A549 (cell line): ENCODE results near the gene REN. TPM values are rescaled to one million over a fixed set of nuclear protein-coding genes. Genes with fewer than 3 reads are reported as not detected.

Experiments
- ATAC-seq, 2 experiments: fragments of 200-7000 bp in 1 of 2; fragments of >200 bp in 1 of 2; cut with Nextera tagmentation in 1 of 2; cut with Tn5 transposase in 1 of 2; 3 replicates each; pipeline versions ENCODE4 v1.8.0 to v1.9.1; 2018 to 2020; ENCODE audit warnings: mild to moderate bottlenecking in 1 of 2, moderate library complexity in 1 of 2
- CTCF ChIA-PET: fragments of 300-600 bp; sonication (Branson Sonifier 250); formaldehyde crosslinking; extraction: SDS; loops from one replicate; lab custom pipeline; 2021; ENCODE audit warnings: antibody characterized with exemption, inconsistent platforms; lab: Yijun Ruan, JAX
- POLR2A ChIA-PET: fragments of 350-600 bp; formaldehyde crosslinking; extraction: SDS; loops from one replicate; lab custom pipeline; 2021; ENCODE audit warnings: antibody characterized with exemption, inconsistent platforms; lab: Yijun Ruan, JAX
- DNase-seq, 2 experiments: peaks; one replicate each; pipeline versions ENCODE4 v3.0.0 to v3.0.0-alpha.2; 2011 to 2016; ENCODE audit warnings: low read depth in 1 of 2, low spot score in 1 of 2
- FAIRE-seq: peaks from 2 replicates; lab custom pipeline; 2011; peaks lifted over from hg19 to GRCh38; lab: Jason Lieb, UNC
- H3K27ac ChIP-seq, 2 experiments: fragments of >200 bp; sonication (Bioruptor Twin); formaldehyde crosslinking; 3 replicates each; pipeline ENCODE4 v1.5.1; 2016 to 2017
- H3K4me1 ChIP-seq: fragments of >200 bp; sonication (Bioruptor Twin); formaldehyde crosslinking; 3 replicates; pipeline ENCODE4 v1.6.1; 2016
- H3K4me2 ChIP-seq: fragments of >200 bp; sonication (Bioruptor Twin); formaldehyde crosslinking; 3 replicates; pipeline ENCODE4 v1.6.1; 2016
- H3K4me3 ChIP-seq: fragments of >200 bp; sonication (Bioruptor Twin); formaldehyde crosslinking; 3 replicates; pipeline ENCODE4 v1.5.1; 2016
- H3K9me3 ChIP-seq: fragments of >200 bp; sonication (Bioruptor Twin); formaldehyde crosslinking; 3 replicates; pipeline ENCODE4 v1.6.1; 2016
- BHLHE40 ChIP-seq: IDR thresholded peaks from 2 replicates; pipeline ENCODE4 v1.6.1; 2012; ENCODE audit warnings: low read depth, low read length, inconsistent platforms
- CHD4 ChIP-seq: fragments of 200-600 bp; sonication (generic); IDR thresholded peaks from 2 replicates; pipeline ENCODE4 v1.6.1; 2016; ENCODE audit warnings: antibody characterized with exemption, mild to moderate bottlenecking, borderline replicate concordance
- CTCF ChIP-seq: fragments of >200 bp; sonication (Bioruptor Twin); formaldehyde crosslinking; IDR thresholded peaks from 3 replicates; pipeline ENCODE4 v1.5.1; 2016
- EHF ChIP-seq: fragments of 250-450 bp; sonication (Bioruptor Pico); IDR thresholded peaks from 2 replicates; pipeline ENCODE4 v1.5.0; 2020; ENCODE audit warnings: mild to moderate bottlenecking
- ELK1 ChIP-seq: fragments of 150-350 bp; IDR thresholded peaks from 2 replicates; pipeline ENCODE4 v1.6.1; 2014; ENCODE audit warnings: low read depth, mild to moderate bottlenecking, low read length
- EP300 ChIP-seq, 2 experiments: fragments of >200 bp; sonication (Bioruptor Twin); formaldehyde crosslinking; IDR thresholded peaks; 2 replicates in 1 of 2; 3 replicates in 1 of 2; pipeline ENCODE4 v1.6.1; 2016 to 2017
- ESRRA ChIP-seq: fragments of 150-350 bp; IDR thresholded peaks from 2 replicates; pipeline ENCODE4 v1.6.1; 2014; ENCODE audit warnings: mild to moderate bottlenecking, low read length, borderline replicate concordance
- FOSL2 ChIP-seq, 2 experiments: fragments of 450-650 bp in 1 of 2; fragments of >200 bp in 1 of 2; sonication (Bioruptor Twin) in 1 of 2; formaldehyde crosslinking; IDR thresholded peaks; 2 replicates each; pipeline versions ENCODE4 v1.5.0 to v1.6.1; 2016 to 2020; ENCODE audit warnings: mild to moderate bottlenecking in 1 of 2, moderate library complexity in 1 of 2
- HDAC2 ChIP-seq: fragments of 200-600 bp; sonication (generic); IDR thresholded peaks from 2 replicates; pipeline ENCODE4 v1.6.1; 2016
- JUN ChIP-seq, 2 experiments: fragments of >200 bp; sonication (Bioruptor Twin); formaldehyde crosslinking; IDR thresholded peaks; 2 replicates in 1 of 2; 3 replicates in 1 of 2; pipeline ENCODE4 v1.6.1; 2016 to 2017
- JUNB ChIP-seq: fragments of >200 bp; sonication (Bioruptor Twin); formaldehyde crosslinking; IDR thresholded peaks from 2 replicates; pipeline ENCODE4 v1.6.1; 2016
- KDM5A ChIP-seq: fragments of 200-600 bp; sonication (generic); IDR thresholded peaks from 2 replicates; pipeline ENCODE4 v1.6.1; 2016; ENCODE audit warnings: antibody characterized with exemption, mild to moderate bottlenecking
- MYC ChIP-seq: IDR thresholded peaks from 2 replicates; pipeline ENCODE4 v1.6.1; 2012; ENCODE audit warnings: mild to moderate bottlenecking, inconsistent platforms, low read length, improper control_type of control experiment, borderline replicate concordance
- NR3C1 ChIP-seq: fragments of >200 bp; sonication (Bioruptor Twin); formaldehyde crosslinking; IDR thresholded peaks from 3 replicates; pipeline ENCODE4 v1.6.1; 2017
- PBX3 ChIP-seq: IDR thresholded peaks from 2 replicates; pipeline ENCODE4 v1.6.1; 2012
- POLR2A ChIP-seq: IDR thresholded peaks from 2 replicates; pipeline ENCODE4 v1.6.1; 2012; ENCODE audit warnings: mild to moderate bottlenecking, low read length
- POLR2AphosphoS2 ChIP-seq: conservative IDR thresholded peaks from 2 replicates; pipeline ENCODE4 v1.6.1; 2012; ENCODE audit warnings: low read length, improper control_type of control experiment, inconsistent platforms
- RAD21 ChIP-seq, 2 experiments: fragments of >200 bp in 1 of 2; sonication (Bioruptor Twin) in 1 of 2; formaldehyde crosslinking in 1 of 2; IDR thresholded peaks in 1 of 2; conservative IDR thresholded peaks in 1 of 2; 2 replicates in 1 of 2; 3 replicates in 1 of 2; pipeline ENCODE4 v1.6.1; 2012 to 2018; ENCODE audit warnings: inconsistent platforms in 1 of 2
- RARB ChIP-seq: fragments of 250-450 bp; sonication (Bioruptor Pico); IDR thresholded peaks from 2 replicates; pipeline ENCODE4 v1.8.0; 2021; ENCODE audit warnings: mild to moderate bottlenecking, moderate library complexity
- RCOR1 ChIP-seq: fragments of 150-350 bp; IDR thresholded peaks from 2 replicates; pipeline ENCODE4 v1.6.1; 2014; ENCODE audit warnings: antibody characterized with exemption, low read length, low read depth
- RFX5 ChIP-seq: fragments of 450-650 bp; IDR thresholded peaks from 2 replicates; pipeline ENCODE4 v1.7.1; 2014; ENCODE audit warnings: antibody characterized with exemption, mild to moderate bottlenecking, moderate library complexity
- RNF2 ChIP-seq: fragments of 200-600 bp; sonication (generic); IDR thresholded peaks from 2 replicates; pipeline ENCODE4 v1.6.1; 2016; ENCODE audit warnings: low read depth, mild to moderate bottlenecking, antibody characterized with exemption, moderate library complexity, borderline replicate concordance
- SREBF2 ChIP-seq: fragments of 450-650 bp; IDR thresholded peaks from 2 replicates; pipeline ENCODE4 v1.6.1; 2014; ENCODE audit warnings: mild to moderate bottlenecking, moderate library complexity
- WGBS: methylation state at CpG from one replicate; pipeline ENCODE4 v1.1.6; 2017; ENCODE audit errors: missing lambda C conversion rate; 5-methylcytosine and 5-hydroxymethylcytosine counted together
- polyA plus RNA-seq, 4 experiments: library from polyadenylated mRNA; depleted of rRNA in 3 of 4; stranded (reverse); fragments of >200 nt; fragmentation: RNase III in 1 of 4; extraction: RNeasy Plus Mini Kit Qiagen cat#74134 plus additional on column Dnase treatment in 1 of 4; gene quantifications; 2 replicates in 3 of 4; 3 replicates in 1 of 4; pipeline ENCODE4 v1.2.3, GENCODE V29; 2011 to 2017
- TF ChIP-seq, protein P1 (sequence below): fragments of 450-650 bp; IDR thresholded peaks from 2 replicates; pipeline ENCODE4 v1.6.1; 2014; ENCODE audit warnings: antibody characterized with exemption
- TF ChIP-seq, protein P2 (sequence below): IDR thresholded peaks from 2 replicates; pipeline ENCODE4 v1.6.1; 2012

The REN gene
- polyA plus RNA-seq, 2 of the 4 experiments (the other 2 are of a cell fraction) = not detected

- no peak for TF ChIP-seq BHLHE40
- no peak for TF ChIP-seq KDM5A
- TF ChIP-seq MYC = no peak
- no peak for TF ChIP-seq SREBF2
- TF ChIP-seq RCOR1 = no peak
- TF ChIP-seq NR3C1 = no peak
- TF ChIP-seq CTCF = no peak
- peak; percentile 98 for TF ChIP-seq EHF (CRISPR knock-in tag)
- TF ChIP-seq RFX5 = no peak
- no peak for TF ChIP-seq POLR2AphosphoS2
- TF ChIP-seq, protein P1, sequence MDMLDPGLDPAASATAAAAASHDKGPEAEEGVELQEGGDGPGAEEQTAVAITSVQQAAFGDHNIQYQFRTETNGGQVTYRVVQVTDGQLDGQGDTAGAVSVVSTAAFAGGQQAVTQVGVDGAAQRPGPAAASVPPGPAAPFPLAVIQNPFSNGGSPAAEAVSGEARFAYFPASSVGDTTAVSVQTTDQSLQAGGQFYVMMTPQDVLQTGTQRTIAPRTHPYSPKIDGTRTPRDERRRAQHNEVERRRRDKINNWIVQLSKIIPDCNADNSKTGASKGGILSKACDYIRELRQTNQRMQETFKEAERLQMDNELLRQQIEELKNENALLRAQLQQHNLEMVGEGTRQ = no peak
- TF ChIP-seq ELK1 = no peak
- TF ChIP-seq ESRRA = no peak
- no peak for TF ChIP-seq FOSL2 (IDR thresholded peaks at IDR 0.05)
- peak; percentile 58; the same call in 1 of the 2 replicates for TF ChIP-seq FOSL2 (CRISPR knock-in tag; IDR thresholded peaks at IDR 0.05)
- no peak for TF ChIP-seq PBX3
- no peak; a peak in 1 of 5 replicates for TF ChIP-seq EP300 (IDR thresholded peaks at IDR 0.05)
- TF ChIP-seq RNF2 = no peak
- TF ChIP-seq JUNB = peak; percentile 78
- TF ChIP-seq HDAC2 = no peak
- TF ChIP-seq, protein P2, sequence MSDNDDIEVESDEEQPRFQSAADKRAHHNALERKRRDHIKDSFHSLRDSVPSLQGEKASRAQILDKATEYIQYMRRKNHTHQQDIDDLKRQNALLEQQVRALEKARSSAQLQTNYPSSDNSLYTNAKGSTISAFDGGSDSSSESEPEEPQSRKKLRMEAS = no peak
- TF ChIP-seq RARB = 0 out of 2 replicates have a peak, but pooled peaks have one; percentile 76
- no peak for TF ChIP-seq CHD4
Observed at GRCh38 chr1:204171751-204172178, 5.6 kb upstream of the REN start (continued).

- POLR2A ChIA-PET = no interaction called here
- ATAC-seq = no peak
- no peak for DNase-seq
- TF ChIP-seq CHD4 = no peak
- TF ChIP-seq RAD21 (conservative IDR thresholded peaks at IDR 0.05 in 1 of 2, IDR thresholded peaks at IDR 0.05 in 1 of 2) = no peak
- no peak for TF ChIP-seq POLR2A
- no peak for TF ChIP-seq JUN (IDR thresholded peaks at IDR 0.05)
- TF ChIP-seq PBX3 = no peak
- CTCF ChIA-PET = interaction anchor here (0.7 to 16.3 kb wide), 11 partner anchors 9 to 636 kb away, joined by 3 to 314 read pairs (median 5); no protein-coding TSS in a partner anchor
- peaks cover 20% of the 10 kb centered on the region for H3K9me3 ChIP-seq
- no peak overlapping the region for H3K4me3 ChIP-seq
- FAIRE-seq = no peak
- WGBS = 62% methylated on average over 3 of the region's 3 CpGs
- H3K4me1 ChIP-seq = peaks cover 5% of the 10 kb centered on the region; the same call in 2 of the 3 replicates
- no peak overlapping the region for H3K27ac ChIP-seq
- H3K4me2 ChIP-seq = no peak overlapping the region
Observed at GRCh38 chr1:204170494-204171155, 4.5 kb upstream of the REN start.
